NCI-H2227 treated with DMSO at 0.1 percent for 48 hours (cell line): ENCODE results near the gene SLC1A6.
"Not testable (repeated sequence)": the region's sequence is repeated elsewhere in the genome, so short reads cannot be mapped to it uniquely, and the experiment has no call there.

Source experiments
- DNase-seq: peaks from one replicate; lab custom pipeline; 2025; lab: John Stamatoyannopoulos, UW

The SLC1A6 gene

DNA sequence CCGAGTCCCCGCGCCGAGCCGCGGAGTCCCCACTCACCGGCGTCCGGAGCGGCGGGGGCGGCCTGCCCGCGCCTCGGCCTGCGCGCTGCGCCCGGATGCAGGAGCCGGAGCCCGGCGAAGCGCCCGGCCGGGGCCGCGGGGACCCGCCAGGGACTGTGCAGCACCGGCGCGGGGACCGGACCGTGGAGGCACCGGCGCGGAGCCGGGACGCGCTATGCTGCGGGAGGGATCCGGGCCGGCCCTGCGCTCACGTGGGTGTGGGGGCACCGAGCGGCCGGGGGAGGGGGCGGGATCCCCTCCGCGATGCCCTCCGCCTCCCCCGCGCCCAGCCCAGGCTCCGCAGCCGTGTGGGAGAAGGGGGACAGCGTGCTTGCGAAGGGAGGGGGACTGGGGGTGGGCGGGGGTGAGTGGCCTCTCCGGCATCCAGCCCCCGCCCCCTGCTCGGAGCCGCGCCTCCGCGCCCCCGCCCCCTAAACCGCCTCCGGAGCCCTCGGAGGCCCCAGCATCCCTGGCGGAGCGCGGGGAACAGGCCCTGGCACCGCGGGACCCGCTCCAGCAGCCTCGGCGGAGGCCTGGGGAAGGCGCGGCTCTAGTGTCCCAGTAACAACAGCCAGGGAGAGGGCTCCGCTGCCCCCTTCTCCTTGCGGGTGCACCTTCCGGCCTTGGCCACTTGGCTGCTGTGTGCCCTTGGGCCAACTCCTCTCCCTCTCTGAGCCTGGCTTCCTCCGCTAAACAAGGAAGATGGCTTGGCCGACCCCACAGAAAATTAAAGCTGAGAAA, at the start of gene SLC1A6:
Gene SLC1A6 (minus strand): TSS at position 389 of the 780 bp plus-strand sequence. CDS start 6,954 bp downstream, outside the sequence.
- DNase-seq = no peak

DNA sequence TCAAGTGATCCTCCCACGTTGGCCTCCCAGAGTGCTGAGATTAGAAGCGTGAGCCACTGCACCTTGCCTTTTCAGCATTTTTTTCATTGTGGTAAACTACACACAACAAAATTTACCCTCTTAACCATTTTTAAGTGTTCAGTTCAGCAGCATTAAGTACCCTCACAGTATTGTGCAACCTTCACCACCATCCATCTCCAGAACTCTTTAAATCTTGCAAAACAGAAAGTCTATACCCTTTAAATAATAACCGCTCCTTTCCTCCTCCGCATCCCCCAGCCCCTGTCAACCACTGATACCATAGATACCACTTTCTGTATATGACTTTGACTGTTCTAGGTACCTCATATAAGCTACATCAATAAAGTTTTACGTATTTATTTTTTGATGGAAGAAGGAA, 48.8 kb upstream of the SLC1A6 start:
- no peak for DNase-seq

DNA sequence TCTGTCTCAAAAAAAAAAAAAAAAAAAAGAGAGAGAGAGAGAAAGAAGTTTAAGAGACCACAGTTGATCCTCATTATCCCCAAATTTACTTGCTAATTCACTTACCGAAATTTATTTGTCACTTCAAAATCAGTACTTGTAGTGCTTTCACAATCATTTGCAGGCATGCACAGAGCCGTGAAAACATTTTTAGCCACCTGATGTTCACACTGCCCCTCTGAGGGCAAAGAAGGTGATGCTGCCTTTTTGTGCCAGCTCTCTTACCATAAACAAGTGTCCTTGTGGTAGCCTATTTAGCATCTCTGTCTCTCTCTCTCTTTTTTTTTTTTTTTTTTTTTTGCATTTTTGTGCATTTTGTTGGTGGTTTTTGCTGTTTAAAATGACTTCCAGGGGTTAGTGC, 45.6 kb upstream of the SLC1A6 start:
- no peak for DNase-seq

DNA sequence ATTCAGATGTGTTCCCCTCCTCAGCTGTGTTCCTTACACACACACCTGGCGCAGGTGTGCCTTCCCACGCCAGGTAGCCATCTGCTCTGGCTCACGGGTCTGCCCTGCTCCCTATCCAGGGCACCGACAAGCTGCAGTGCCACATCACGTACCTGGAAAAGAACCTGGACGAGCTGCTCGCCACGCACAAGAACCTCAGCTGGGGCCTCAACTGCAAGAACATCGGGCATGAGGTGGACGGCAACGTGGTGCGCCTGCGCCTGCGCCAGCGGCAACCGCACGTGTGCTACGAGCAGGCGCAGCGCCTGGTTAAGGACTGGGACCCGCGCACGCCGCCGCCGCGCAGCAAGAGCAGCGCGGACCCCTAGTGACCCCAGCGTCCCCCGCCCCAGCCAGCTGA, 43.1 kb upstream of the SLC1A6 start:
- no peak for DNase-seq

DNA sequence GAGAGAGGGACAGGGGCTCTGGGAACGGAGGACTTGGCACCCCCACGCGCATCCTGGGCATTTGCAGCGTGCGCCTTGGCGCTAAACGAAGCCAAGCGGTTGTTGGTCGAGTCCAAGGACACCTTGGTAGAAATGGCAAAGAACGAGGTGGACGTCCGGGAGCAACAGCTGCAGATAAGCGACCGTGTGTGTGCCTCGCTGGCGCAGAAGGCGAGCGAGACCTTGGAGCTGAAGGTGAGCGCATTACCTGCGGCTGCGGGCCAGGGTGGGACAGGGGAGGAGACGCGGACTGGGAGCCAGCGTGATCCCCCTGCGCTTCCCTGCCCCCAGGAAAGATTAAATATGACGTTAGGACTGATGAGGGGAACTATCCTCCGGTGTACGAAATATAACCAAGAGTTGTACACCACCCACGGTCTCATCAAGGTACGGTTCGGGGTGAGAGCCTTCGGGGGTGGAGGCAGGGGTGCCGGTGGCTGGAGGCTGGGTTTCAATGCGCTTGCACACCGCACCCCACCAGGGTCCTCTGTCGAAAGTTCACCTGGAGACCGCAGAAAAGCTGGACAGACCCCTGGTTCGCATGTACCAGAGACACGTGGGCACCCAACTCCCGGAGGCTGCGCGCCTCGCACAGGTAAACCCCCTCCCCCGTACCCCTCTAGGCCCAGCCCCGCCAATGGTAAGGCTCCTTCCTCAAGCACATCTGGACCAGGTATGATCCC, 41.8 kb upstream of the SLC1A6 start:
- DNase-seq = no peak

DNA sequence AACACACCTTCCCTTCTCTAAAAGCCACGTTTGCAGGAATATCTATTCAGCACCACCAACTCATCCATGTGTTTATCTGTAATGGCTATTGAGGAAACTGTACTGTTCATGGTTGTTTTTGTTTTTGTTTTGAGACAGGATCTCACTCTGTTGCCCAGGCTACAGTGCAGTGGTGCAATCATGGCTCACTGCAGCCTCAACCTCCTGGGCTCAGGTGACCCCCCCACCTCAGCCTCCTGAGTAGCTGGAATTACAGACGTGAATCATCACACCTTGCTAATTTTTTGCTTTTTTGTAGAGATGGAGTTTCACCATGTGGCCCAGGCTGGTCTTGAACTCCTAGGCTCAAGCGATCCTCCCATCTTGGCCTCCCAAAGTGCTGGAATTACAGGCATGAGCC, 39.2 kb upstream of the SLC1A6 start:
- DNase-seq = not testable (repeated sequence)

DNA sequence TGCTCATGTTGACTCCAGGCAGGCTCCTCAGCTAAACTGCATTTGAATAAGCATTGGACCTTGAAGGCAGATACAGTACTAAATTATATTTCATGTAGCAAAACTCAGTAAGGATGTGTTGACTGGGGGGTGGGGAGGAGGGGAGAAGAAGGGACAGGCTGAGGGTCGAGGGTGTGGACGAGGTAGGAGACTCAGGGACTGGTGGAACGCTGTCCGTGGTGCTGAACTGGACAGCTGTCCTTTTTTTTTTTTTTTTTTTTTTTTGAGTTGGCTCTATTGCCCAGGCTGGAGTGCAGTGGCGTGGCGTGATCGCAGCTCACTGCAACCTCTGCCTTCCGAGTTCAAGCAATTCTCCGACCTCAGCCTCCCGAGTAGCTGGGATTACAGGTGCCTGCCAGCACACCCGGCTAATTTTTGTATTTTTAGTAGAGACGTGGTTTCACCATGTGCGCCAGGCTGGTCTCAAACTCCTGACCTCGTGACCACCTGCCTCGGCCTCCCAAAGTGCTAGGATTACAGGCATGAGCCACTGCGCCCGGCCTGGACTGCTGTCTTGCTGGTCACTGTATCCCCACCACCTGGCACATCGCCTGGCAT, 36.4 kb upstream of the SLC1A6 start:
- no peak for DNase-seq

DNA sequence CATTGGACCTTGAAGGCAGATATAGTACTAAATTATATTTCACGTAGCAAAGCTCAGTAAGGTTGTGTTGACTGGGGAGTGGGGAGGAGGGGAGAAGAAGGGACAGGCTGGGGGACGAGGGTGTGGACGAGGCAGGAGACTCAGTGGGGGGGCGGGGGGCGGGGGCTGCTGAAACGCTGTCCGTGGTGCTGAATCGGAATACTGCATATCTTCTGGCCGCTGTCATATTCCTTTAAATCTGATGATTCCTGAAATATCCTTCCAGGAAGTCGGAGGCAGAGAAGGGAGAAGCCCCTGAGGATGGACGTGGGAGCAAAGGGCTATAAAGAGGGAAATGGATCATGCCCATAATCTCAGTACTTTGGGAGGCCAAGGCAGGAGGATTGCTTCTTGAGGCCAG, 34.9 kb upstream of the SLC1A6 start:
- DNase-seq = no peak

DNA sequence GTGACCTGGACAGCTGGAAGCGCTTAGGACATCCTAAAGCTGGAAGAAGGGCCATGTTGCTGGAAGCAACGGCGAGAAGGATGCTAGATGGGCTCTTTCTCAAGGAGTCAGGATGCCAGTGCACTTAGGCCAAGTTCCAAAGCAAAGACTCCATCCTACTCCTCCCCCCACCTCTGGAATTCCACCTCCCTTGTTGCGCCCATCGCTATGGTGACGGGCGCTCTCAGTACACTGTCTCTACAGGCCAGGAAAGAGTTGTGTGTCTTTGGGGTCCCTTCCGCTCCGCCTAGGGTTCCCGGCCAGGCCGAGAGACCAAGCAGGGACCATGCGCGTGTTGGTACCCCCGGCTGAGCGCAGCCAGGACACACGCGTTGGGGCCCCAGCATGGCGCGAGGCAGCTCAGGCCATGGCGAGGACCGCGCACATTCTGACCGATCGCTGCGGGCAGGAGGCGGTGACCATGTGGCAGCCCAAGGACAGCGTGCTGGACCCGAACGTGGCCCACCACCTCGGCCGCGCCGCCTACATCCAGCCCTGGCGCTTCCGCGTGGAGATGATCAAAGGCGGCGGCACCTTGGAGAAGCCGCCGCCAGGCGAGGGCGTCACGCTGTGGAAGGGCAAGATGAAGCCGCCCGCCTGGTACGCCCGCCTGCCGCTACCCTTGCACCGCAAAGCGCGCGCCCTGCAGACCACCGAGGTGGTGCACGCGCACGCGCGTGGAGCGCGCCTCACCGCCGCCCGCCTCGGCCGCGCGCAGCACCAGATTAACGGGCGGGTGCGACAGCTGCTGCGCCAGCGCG, 31.0 kb upstream of the SLC1A6 start:
- DNase-seq = no peak

DNA sequence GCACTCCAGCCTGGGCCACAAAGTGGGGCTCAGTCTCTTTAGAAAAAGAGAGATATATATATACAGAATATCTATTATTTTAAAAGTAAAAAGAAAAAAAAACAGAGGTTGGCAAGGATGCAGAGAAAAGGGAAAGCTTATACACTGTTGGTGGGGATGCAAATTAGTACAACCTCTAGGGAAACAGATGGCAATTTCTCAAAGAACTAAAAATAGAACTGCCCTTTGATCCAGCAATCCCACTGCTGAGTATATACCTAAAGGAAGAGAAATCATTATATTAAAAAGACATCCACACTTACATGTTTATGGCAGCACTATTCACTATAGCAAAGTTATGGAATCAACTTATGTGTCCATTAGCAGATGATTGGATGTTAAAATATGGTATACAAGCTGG, 28.6 kb upstream of the SLC1A6 start:
- no peak for DNase-seq

DNA sequence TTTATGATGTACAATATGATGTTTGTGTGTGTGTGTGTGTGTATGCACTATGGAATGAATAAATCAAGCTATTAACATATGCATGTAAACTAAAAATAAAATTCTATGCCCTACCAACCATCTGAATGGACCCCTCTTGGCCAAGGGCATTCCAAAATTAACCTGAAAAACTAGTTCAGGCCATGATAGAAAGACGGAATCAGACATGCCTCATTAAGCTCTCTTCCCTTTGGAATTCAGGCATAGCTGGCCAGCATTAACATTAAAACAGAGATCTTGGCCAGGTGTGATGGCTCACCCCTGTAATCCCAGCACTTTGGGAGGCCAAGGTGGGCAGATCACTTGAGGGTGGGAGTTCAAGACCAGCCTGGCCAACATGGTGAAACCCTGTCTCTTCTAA, 18.3 kb upstream of the SLC1A6 start:
- DNase-seq = no peak

DNA sequence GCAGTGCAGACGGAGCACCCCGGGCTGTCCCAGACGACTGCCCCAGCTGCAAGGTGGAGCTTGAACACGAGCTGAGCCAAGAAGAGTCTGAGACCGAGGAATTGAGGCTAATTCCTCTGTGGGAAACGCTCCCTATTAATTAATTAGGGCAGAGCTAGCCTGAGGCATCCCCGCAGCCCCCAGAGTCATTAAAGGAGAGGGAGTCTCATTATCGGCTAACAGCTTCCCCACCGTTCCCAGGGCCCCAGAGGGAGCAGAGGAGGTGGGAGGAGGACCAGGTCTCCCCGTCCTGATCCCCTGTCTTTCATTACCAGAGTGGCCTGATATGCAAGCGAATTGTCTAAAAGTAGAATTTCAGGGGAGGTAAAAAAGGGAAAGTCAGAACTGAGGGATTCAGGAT, 13.1 kb upstream of the SLC1A6 start:
- DNase-seq = no peak

DNA sequence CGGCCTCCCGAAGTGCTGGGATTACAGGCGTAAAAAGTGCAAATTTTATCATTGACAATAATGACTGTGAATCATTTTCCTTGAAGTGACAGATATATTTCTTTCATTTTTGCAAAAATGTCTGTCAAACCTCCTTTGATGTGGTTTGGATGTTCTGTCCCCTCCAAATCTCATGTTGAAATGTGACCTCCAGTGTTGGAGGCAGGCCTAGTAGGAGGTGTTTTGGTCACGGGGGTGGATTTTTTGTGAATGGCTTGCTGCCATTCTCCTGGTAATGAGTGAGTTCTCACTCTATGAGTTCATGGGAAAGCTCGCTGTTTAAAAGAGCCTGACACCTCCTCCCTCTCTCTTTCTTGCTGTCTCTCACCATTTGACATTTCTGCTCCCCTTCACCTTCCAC, 5.5 kb upstream of the SLC1A6 start:
- no peak for DNase-seq

DNA sequence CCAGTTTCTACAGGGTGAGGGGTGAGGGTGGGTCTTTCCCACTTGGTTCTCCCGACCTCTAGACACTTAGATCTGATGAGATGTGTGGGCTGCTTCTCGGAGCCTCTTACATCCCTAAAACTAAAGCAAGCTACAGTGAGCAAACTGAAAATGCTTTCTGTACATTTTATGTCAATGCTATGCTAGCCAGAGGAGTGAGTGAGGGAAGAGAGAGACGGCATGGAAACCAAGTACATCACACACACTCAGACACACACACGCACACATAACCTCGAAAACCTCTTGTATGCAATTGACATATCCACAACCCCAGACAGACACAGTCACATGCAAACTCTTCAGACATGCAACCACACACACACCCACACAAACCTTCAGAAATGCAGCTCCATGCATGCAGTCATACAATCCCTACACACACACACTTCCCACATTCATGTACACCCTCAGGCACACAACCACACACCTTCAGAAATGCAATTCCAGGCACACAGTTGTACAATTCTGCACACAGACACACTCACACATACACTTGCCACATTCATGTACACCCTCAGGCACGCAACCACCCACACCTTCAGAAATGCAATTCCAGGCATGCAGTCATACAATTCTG, 1.4 kb downstream of the SLC1A6 start:
- DNase-seq = no peak

DNA sequence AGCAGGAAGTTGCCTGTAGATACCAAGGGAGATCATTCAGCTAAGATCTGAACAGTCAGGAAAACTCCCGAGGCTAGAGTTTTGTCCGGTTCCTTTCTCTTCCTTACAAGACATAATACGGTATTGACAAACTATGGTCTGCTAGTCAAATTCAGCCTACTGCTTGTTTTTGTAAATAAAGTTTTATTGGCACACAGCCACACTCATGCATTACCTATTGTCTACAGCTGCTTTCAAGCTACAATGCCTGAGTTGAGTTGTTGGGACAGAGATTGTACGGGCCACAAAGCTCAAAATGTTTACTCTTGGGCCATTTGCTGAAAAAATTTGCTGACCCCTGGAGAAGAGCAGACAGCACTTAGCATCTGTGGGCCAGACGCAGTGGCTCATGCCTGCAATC, 2.5 kb downstream of the SLC1A6 start:
- no peak for DNase-seq

DNA sequence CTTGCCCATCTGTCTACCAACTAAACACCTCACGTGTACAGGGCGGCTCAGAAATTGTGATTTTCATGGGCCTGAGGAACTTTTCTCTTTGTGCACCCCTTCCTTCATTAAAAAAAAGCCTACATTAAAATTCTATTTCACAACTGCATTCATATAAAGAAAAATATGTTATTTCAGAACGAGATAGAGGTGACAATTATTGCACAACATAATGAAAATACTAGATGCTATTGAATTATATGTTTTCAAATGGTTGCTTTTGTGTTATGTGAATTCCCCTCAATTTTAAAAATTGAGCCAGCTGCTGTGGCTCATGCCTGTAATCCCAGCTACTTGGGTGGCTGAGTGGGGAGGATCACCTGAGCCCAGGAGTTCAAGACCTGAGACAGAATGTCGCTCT, 5.2 kb downstream of the SLC1A6 start:
- no peak for DNase-seq

DNA sequence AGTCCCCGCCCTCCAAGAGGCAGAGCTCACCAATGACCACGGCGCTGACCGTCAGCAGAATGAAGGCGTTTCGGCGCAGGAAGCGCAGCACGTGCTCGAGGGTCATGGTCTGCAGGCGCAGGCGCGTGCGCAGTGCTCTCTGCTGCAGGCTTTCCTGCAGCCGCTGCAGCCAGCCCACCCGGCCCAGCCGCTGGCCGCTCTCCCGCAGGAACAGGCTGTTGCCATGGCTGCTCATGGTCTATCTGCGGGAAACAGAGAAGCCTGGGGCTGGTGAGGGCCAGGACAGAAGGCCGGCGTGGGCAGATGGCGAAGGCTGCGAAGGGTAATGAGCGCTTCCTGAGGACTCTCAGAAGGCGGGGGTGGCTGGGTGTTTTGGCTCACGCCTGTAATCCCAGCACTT, 7.0 kb downstream of the SLC1A6 start:
- no peak for DNase-seq

DNA sequence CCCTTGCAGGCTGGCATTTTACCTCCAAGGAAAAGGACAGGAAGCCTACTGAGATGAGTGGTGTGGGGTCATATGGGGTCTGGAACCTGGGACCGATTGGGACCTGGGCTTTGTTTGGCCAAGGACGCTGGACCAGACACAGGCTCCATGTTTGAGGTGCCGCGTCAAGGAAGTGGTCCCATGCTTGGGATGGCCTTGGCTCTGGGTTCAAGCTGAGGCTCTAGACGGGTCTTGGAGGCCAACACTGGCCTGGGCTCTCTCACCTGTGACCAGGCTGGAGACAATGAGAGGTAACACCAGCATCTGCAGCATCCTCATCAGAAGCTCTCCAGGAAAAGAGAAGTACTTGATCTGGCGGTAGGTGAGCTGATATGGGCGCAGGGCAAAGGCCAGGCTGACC, 8.2 kb downstream of the SLC1A6 start:
- DNase-seq = no peak

DNA sequence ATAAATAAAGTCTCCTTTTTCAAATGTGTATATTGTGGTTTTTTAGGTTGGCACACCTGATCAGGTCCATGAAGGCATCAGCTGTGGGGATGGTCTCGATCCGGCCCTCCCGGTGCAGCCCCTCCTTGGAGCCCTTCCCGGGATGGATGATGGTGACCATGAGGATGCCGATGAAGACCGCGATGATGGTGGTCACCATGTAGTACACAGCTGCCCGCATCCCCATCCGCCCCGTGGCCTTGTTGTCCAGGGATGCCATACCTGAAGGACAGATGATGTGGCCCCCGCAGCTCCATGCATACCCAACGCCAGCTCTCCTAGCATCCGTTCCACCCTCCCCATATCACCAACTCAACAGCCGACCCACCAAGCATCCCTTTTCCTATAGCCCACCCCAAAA, 11.4 kb downstream of the SLC1A6 start:
- DNase-seq = no peak

DNA sequence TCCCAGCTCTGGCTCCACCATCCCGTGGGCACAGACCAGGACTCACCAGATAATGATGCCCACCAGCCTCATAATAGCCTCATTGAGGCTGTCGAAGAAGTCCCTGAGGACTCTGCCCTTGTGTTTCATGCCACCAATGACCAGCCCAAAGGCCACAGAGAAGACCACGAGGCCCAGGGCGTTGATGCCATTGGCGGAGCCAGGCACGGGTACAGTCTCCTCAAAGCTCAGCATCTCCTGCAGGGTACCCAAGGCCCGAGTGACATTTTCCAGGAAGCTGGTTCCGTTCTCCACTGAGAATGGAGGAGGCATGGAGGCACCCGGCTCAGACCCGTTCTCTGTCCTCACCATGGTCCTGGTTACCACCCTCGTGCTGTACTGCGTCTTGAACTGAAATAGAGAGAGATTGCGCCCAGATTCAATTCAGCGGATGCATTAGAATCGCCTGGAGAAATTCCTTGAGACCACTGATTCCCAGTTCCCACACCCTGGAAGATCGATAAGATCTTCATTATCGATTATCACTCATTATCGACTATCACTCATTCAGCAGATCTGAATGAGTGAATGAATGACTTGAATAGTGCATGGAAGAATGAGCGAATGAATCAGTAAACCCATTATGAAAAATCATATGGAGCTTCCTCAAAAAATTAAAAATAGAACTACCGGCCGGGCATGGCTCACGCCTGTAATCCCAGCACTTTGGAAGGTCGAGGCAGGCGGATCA, 17.5 kb downstream of the SLC1A6 start:
- DNase-seq = no peak

DNA sequence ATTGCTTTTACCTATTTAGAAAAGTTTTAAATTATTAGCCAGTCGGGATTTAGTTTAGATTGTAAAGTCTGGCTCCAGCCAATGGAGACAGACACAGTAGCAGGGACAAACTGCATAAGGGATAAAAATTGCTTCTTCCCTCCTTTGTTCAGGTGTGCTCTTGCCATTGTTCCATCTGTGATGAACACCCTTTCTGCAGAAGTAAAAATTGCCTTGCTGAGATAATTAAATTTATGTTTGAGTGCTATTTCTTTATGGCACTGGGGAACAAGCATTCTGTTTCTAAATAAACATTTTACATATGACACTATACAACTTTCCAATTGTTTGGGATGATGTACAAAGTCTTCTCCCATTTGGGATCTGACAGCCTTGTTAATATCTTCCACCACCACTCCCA, 20.4 kb downstream of the SLC1A6 start:
- no peak for DNase-seq
